ENCODE results near the gene TRAPPC1.

DNA sequence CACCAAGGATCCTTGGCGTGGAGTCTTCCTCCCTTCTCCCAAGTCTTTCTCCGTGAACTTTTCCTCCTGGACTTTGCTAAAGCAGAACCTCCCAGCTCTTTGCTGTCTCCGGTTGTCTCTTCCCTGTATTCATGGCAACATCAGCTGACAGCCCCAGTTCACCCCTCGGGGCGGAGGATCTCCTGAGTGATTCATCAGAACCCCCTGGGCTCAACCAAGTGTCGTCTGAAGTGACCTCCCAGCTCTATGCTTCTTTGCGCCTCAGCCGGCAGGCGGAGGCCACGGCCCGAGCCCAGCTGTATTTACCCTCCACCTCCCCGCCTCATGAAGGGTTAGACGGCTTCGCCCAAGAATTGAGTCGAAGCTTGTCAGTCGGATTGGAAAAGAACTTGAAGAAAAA, 1.2 kb upstream of the TRAPPC1 start:
- TF ChIP-seq, protein P1, sequence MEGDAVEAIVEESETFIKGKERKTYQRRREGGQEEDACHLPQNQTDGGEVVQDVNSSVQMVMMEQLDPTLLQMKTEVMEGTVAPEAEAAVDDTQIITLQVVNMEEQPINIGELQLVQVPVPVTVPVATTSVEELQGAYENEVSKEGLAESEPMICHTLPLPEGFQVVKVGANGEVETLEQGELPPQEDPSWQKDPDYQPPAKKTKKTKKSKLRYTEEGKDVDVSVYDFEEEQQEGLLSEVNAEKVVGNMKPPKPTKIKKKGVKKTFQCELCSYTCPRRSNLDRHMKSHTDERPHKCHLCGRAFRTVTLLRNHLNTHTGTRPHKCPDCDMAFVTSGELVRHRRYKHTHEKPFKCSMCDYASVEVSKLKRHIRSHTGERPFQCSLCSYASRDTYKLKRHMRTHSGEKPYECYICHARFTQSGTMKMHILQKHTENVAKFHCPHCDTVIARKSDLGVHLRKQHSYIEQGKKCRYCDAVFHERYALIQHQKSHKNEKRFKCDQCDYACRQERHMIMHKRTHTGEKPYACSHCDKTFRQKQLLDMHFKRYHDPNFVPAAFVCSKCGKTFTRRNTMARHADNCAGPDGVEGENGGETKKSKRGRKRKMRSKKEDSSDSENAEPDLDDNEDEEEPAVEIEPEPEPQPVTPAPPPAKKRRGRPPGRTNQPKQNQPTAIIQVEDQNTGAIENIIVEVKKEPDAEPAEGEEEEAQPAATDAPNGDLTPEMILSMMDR (IDR thresholded peaks at IDR 0.05), result peak in 2 of 4 experiments; percentile 13 to 32
- no peak for TF ChIP-seq POLR2A (IDR thresholded peaks at IDR 0.05)

All from sigmoid colon (tissue), 3 donors.